GM23248 (cell line): Measurements from ENCODE around the gene FAM234A. TPM values are rescaled to one million over a fixed set of nuclear protein-coding genes. Genes with fewer than 3 reads are reported as not detected.
"Not testable (repeated sequence)": the region's sequence is repeated elsewhere in the genome, so short reads cannot be mapped to it uniquely, and the experiment has no call there.

ENCODE experiments used
- DNase-seq: peaks from one replicate; pipeline ENCODE4 v3.0.0-alpha.2; 2015
- H2AFZ ChIP-seq: fragments of 200-600 bp; sonication (generic); 2 replicates; pipeline ENCODE4 v1.6.1; 2016; ENCODE audit warnings: antibody characterized with exemption
- H3F3A ChIP-seq: fragments of 200-600 bp; sonication (generic); 2 replicates; pipeline ENCODE4 v1.6.1; 2016; ENCODE audit warnings: mild to moderate bottlenecking, antibody characterized with exemption, mixed run types; ENCODE audit not compliant: insufficient read depth
- H3K27ac ChIP-seq: fragments of 200-600 bp; sonication (generic); 2 replicates; pipeline ENCODE4 v1.5.1; 2016; ENCODE audit warnings: mild to moderate bottlenecking
- H3K27me3 ChIP-seq: fragments of 200-600 bp; sonication (generic); replicated peaks from 2 replicates; pipeline ENCODE4 v1.6.1; 2016; ENCODE audit warnings: mild to moderate bottlenecking; ENCODE audit not compliant: insufficient read depth
- H3K36me3 ChIP-seq: fragments of 200-600 bp; sonication (generic); 2 replicates; pipeline ENCODE4 v1.6.1; 2016; ENCODE audit warnings: low read depth, mild to moderate bottlenecking
- H3K4me1 ChIP-seq: fragments of 200-600 bp; sonication (generic); 2 replicates; pipeline ENCODE4 v1.6.1; 2016; ENCODE audit warnings: mild to moderate bottlenecking; ENCODE audit not compliant: insufficient read depth
- H3K4me2 ChIP-seq: fragments of 200-600 bp; sonication (generic); one replicate; pipeline ENCODE4 v1.6.1; 2016; ENCODE audit warnings: mild to moderate bottlenecking; ENCODE audit not compliant: unreplicated experiment
- H3K4me3 ChIP-seq: fragments of 200-600 bp; sonication (generic); 2 replicates; pipeline ENCODE4 v1.5.1; 2016; ENCODE audit warnings: mild to moderate bottlenecking
- H3K79me2 ChIP-seq: fragments of 200-600 bp; sonication (generic); 2 replicates; pipeline ENCODE4 v1.6.1; 2016; ENCODE audit warnings: mild to moderate bottlenecking; ENCODE audit not compliant: insufficient read depth
- H3K9ac ChIP-seq: fragments of 200-600 bp; sonication (generic); 2 replicates; pipeline ENCODE4 v1.6.1; 2016; ENCODE audit warnings: mild to moderate bottlenecking
- H3K9me2 ChIP-seq: fragments of 200-600 bp; sonication (generic); 2 replicates; pipeline ENCODE4 v1.6.1; 2016; ENCODE audit warnings: mixed run types, mild to moderate bottlenecking, moderate library complexity; ENCODE audit not compliant: insufficient read depth
- H3K9me3 ChIP-seq: fragments of 200-600 bp; sonication (generic); one replicate; pipeline ENCODE4 v1.6.1; 2017; ENCODE audit warnings: low read depth
- H4K20me1 ChIP-seq: fragments of 200-600 bp; sonication (generic); 2 replicates; pipeline ENCODE4 v1.6.0; 2016; ENCODE audit not compliant: insufficient read depth
- EZH2 ChIP-seq: fragments of 200-600 bp; sonication (generic); IDR thresholded peaks from 2 replicates; pipeline ENCODE4 v1.6.1; 2018; ENCODE audit warnings: antibody characterized with exemption, mild to moderate bottlenecking; ENCODE audit not compliant: insufficient read depth, poor library complexity, severe bottlenecking
- EZH2phosphoT487 ChIP-seq: fragments of 200-600 bp; sonication (generic); IDR thresholded peaks from 2 replicates; pipeline ENCODE4 v1.6.1; 2018; ENCODE audit warnings: antibody characterized with exemption, moderate library complexity, mild to moderate bottlenecking, low read depth; ENCODE audit not compliant: insufficient read depth
- WGBS, 2 experiments: methylation state at CpG; one replicate each; pipeline ENCODE4 v1.1.6; 2015 to 2017; ENCODE audit warnings: low lambda C conversion rate in 2 of 2, low coverage in 1 of 2; ENCODE audit errors: missing lambda C conversion rate in 2 of 2; 5-methylcytosine and 5-hydroxymethylcytosine counted together
- in situ Hi-C: fragments of 300-500 bp; cut with MboI; formaldehyde crosslinking; loops from 2 replicates; pipeline ENCODE4 v1.15.0; 2020
- polyA plus RNA-seq: library from polyadenylated mRNA; unstranded; fragments of >200 nt; fragmentation: Nextera tagmentation; extraction: Ambion mirVana; gene quantifications from 2 replicates; pipeline ENCODE4 v1.2.1, GENCODE V29; 2016
- total RNA-seq: library from RNA; depleted of rRNA; stranded (reverse); fragments of >200 nt; shearing (Covaris generic); gene quantifications from 2 replicates; pipeline ENCODE4 v1.2.3, GENCODE V29; 2014

The FAM234A gene
- total and polyA plus RNA-seq, 2 experiments from 2014 or later = 113 to 165 TPM

DNA sequence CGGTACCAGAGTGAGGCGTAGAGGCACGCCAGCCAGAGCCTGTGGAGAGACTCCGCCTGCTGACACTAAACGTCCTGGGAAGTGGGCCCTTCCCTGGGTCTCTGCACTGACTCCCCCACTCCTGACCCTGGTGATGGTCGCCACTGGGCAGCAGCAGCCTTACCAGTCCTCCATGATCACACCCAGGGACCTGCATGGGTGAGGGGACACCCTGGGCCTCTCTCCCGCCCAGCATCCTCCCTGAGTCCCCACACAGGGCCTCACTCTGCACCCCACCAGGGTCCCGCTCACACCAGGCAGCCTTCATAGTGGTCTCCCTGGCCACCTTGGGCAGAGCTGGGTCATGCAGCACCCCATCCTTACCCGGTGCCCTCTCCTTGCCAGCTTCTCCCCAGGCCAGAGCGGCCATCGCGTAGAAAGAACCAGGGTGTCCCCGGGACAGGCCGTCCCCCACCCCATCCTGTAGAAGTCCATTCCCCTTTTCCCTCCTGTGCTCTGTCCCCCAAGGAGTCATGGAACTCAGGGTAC is 30.4 kb downstream of the FAM234A start:
- TF ChIP-seq EZH2phosphoT487 (no peak), EZH2 (no peak)
- Histone ChIP-seq H3K4me1 (no peaks in the 10 kb centered on the region), H2AFZ (no peak overlapping the region), H3K4me3 (no peak overlapping the region), H3K36me3 (no peaks in the 10 kb centered on the region), H3F3A (no peaks in the 10 kb centered on the region), H4K20me1 (no peaks in the 10 kb centered on the region), H3K27ac (no peak overlapping the region), H3K9ac (no peak overlapping the region), H3K9me2 (no peaks in the 10 kb centered on the region), H3K4me2 (no peak overlapping the region), H3K79me2 (no peaks in the 10 kb centered on the region), H3K9me3 (no peaks in the 10 kb centered on the region), H3K27me3 (no peaks in the 10 kb centered on the region)
- in situ Hi-C loops = no loop called here
- WGBS, 2 experiments = 82 to 85% methylated on average over 14 of the region's 14 CpGs
- DNase-seq = no peak

DNA sequence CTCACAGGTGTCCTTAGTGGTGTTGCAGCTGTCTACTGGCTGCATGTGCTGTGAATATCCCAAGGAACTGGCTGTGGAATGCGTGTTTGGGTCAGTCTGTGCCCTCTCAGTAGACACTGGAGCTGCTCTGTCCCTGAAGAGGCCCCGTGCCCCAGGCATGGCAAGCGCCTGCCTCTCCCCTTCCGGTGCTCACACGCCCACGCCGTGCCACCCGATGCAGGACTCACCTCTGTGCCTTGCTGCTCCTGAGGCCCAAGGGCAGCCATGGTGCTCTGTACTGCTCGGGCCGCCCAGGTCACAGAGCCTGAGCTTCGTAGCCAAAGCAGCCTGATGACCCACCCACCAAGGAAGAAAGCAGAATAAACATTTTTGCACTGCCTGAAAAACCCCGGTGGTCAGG is 31.1 kb downstream of the FAM234A start:
- Histone ChIP-seq H3K9me3 (no peaks in the 10 kb centered on the region), H3K4me1 (no peaks in the 10 kb centered on the region), H3K27me3 (no peaks in the 10 kb centered on the region), H3K36me3 (no peaks in the 10 kb centered on the region), H4K20me1 (no peaks in the 10 kb centered on the region), H3K79me2 (no peaks in the 10 kb centered on the region), H3K4me2 (no peak overlapping the region), H3K4me3 (no peak overlapping the region), H3K27ac (no peak overlapping the region), H3F3A (no peaks in the 10 kb centered on the region), H3K9ac (no peak overlapping the region), H2AFZ (no peak overlapping the region), H3K9me2 (no peaks in the 10 kb centered on the region)
- no peak for DNase-seq
- WGBS, 2 experiments = 65 to 80% methylated on average over 11 to 12 of the region's 12 CpGs
- TF ChIP-seq EZH2phosphoT487 = no peak
- no peak for TF ChIP-seq EZH2
- in situ Hi-C loops = no loop called here

DNA sequence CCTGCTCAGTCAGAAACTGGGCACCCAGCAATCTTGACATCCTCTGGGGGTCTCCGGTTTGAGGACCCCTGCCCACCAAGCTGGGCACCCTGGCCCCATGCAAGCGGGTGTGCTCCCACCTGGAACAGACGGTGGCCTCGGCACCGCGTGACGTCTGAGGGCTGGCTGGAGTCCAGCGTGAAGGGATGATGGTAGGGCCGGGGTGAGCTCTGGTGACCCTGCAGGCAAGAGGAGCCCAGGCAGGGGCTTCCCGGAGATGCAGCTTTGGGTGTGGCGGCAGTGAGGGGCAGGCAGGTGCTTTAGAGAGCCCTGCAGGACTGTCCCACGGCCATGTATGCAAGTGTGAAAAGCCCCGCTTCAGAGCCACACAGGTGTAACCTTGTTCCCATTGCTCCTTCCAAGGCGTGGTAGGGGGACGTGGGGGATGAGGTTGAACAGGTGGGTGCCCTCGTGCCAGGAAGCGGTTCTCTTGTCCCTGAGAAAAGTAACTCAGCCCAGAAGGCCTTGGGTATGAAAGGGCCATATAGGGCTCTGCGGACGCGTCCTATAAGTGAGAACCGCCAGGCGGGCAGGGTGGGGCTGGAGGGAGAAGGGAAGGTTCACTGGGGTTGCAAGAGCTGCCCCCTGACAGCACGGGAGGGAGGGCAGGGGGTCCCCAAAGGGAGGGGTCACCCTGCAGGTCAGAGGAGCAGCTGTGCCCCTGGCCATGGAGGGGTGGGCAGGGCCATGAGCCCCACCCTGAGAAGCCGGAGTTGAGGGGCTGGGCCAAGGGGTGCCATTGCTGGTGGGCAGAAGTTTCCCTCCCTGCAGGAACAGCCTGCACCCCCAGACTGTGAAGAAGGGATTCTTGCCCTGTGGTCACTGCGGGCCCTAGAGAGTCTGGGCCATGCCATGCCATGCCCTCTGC is 31.9 kb downstream of the FAM234A start:
- H3K4me1 ChIP-seq = no peaks in the 10 kb centered on the region
- H3K36me3 ChIP-seq = no peaks in the 10 kb centered on the region
- WGBS, 2 experiments = 43 to 46% methylated on average over 25 of the region's 25 CpGs
- no peak for DNase-seq
- H3F3A ChIP-seq = no peaks in the 10 kb centered on the region
- H3K79me2 ChIP-seq = no peaks in the 10 kb centered on the region
- no peak overlapping the region for H3K27ac ChIP-seq
- H3K9me3 ChIP-seq = no peaks in the 10 kb centered on the region
- in situ Hi-C loops = no loop called here
- H3K9me2 ChIP-seq = no peaks in the 10 kb centered on the region
- H3K4me3 ChIP-seq = no peak overlapping the region
- H3K27me3 ChIP-seq = no peaks in the 10 kb centered on the region
- no peak overlapping the region for H3K9ac ChIP-seq
- H2AFZ ChIP-seq = no peak overlapping the region
- H4K20me1 ChIP-seq = no peaks in the 10 kb centered on the region
- no peak overlapping the region for H3K4me2 ChIP-seq
- no peak for TF ChIP-seq EZH2phosphoT487
- TF ChIP-seq EZH2 = no peak

DNA sequence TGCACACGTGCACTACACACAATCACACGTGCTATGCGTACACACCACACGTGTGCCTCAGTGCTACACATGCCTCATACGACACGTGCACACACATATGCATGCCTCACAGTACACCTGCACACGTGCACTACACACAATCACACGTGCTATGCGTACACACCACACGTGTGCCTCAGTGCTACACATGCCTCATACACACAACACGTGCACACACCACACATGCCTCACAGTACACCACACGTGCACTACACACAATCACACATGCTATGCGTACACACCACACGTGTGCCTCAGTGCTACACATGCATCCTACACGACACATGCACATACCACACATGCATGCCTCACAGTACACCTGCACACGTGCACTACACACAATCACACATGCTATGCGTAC is 32.9 kb downstream of the FAM234A start:
- H3K9ac ChIP-seq, H3K4me3 ChIP-seq, H3K4me2 ChIP-seq, H3K4me1 ChIP-seq, in situ Hi-C loops, H4K20me1 ChIP-seq, H3F3A ChIP-seq, H2AFZ ChIP-seq, DNase-seq, H3K9me2 ChIP-seq, H3K79me2 ChIP-seq, H3K27ac ChIP-seq, H3K9me3 ChIP-seq, H3K27me3 ChIP-seq, H3K36me3 ChIP-seq: not testable (repeated sequence)
- 75 to 83% methylated on average over 17 of the region's 17 CpGs for WGBS, 2 experiments
